Cardiac muscle cell (in vitro differentiated cells and primary cell): ENCODE data around the gene PBX1. TPM values are rescaled to one million over a fixed set of nuclear protein-coding genes. Genes with fewer than 3 reads are reported as not detected.

ENCODE experiments used
- DNase-seq, 2 donors: peaks; one replicate each; pipeline versions ENCODE4 v3.0.0 to v3.0.0-alpha.2; 2010 to 2017; ENCODE audit warnings: low read depth in 1 of 2, low spot score in 1 of 2
- H3K27ac ChIP-seq: fragments of 200-600 bp; sonication (generic); 2 replicates; pipeline ENCODE4 v1.5.1; 2016
- H3K27me3 ChIP-seq: fragments of 200-600 bp; sonication (generic); 2 replicates; pipeline ENCODE4 v1.6.0; 2016; ENCODE audit warnings: control low read depth
- H3K36me3 ChIP-seq: fragments of 200-600 bp; sonication (generic); 2 replicates; pipeline ENCODE4 v1.5.1; 2016; ENCODE audit warnings: control low read depth
- H3K4me1 ChIP-seq: fragments of 200-600 bp; sonication (generic); 2 replicates; pipeline ENCODE4 v1.8.1; 2017; ENCODE audit warnings: low read depth, mild to moderate bottlenecking, mixed run types
- H3K4me3 ChIP-seq: fragments of 200-600 bp; sonication (generic); 2 replicates; pipeline ENCODE4 v1.5.1; 2016; ENCODE audit warnings: mild to moderate bottlenecking
- H3K9me3 ChIP-seq: fragments of 200-600 bp; sonication (generic); 2 replicates; pipeline ENCODE4 v1.5.1; 2017; ENCODE audit warnings: low read depth, mild to moderate bottlenecking, control low read depth
- polyA plus RNA-seq: library from polyadenylated mRNA; unstranded; fragments of >200 nt; fragmentation: Nextera tagmentation; extraction: Ambion mirVana; gene quantifications from 2 replicates; pipeline ENCODE4 v1.2.1, GENCODE V29; 2016
- total RNA-seq: library from RNA; depleted of rRNA; stranded (reverse); fragments of >200 nt; gene quantifications from 2 replicates; pipeline ENCODE4 v1.2.3, GENCODE V29; 2016
- TF ChIP-seq, protein P1 (sequence below): IDR thresholded peaks from 2 replicates; pipeline ENCODE4 v1.5.1; 2012; ENCODE audit warnings: low read depth, mild to moderate bottlenecking, low read length

Gene PBX1
- total and polyA plus RNA-seq, 2 experiments from 2014 or later, result 43.5 to 182 TPM

DNA sequence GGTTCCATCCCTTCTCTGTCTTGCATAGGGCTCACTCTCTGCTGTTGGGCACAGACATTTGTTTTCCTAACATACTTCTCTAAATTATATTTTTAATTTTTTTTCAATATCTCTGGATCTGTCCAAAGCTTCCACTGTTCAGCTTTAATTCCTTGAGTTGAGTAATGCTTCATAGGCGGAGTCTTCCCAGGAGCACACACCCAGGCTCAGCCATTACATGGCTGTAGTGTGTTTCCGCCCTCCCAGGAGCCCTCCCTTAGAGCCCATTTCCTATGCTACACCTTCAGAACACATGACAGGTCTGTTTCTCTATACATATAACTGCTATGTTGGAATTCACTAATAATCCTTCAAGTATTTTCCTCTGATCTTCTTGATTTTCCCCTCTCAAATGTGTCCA, 297.4 kb downstream of the PBX1 start:
- Histone ChIP-seq H3K9me3 (no peaks in the 10 kb centered on the region), H3K27ac (peak overlapping the region; percentile 91), H3K36me3 (no peaks in the 10 kb centered on the region), H3K4me3 (no peak overlapping the region), H3K27me3 (no peaks in the 10 kb centered on the region), H3K4me1 (peaks cover 42% of the 10 kb centered on the region)
- DNase-seq, result no peak
- TF ChIP-seq, protein P1, sequence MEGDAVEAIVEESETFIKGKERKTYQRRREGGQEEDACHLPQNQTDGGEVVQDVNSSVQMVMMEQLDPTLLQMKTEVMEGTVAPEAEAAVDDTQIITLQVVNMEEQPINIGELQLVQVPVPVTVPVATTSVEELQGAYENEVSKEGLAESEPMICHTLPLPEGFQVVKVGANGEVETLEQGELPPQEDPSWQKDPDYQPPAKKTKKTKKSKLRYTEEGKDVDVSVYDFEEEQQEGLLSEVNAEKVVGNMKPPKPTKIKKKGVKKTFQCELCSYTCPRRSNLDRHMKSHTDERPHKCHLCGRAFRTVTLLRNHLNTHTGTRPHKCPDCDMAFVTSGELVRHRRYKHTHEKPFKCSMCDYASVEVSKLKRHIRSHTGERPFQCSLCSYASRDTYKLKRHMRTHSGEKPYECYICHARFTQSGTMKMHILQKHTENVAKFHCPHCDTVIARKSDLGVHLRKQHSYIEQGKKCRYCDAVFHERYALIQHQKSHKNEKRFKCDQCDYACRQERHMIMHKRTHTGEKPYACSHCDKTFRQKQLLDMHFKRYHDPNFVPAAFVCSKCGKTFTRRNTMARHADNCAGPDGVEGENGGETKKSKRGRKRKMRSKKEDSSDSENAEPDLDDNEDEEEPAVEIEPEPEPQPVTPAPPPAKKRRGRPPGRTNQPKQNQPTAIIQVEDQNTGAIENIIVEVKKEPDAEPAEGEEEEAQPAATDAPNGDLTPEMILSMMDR, result no peak

DNA sequence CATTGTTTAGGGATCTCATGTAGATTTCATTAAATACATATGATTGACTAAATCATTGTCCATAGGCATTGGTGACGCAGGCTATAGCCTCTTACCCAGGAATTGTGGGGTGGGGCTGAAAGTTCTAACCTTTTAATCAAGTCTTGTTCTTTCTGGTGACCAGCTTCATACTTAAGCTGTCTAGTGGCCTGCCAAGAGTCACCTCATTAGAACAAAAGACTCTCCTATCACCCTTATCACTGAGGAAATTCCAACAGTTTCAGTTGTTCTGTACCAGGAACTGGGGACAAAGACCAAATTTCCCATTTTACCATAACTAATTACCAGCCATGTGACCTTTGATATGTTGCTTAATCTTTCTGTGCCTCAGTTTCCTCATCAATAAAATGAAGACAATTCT, 298.5 kb downstream of the PBX1 start:
- Histone ChIP-seq H3K4me3 (no peak overlapping the region), H3K36me3 (no peaks in the 10 kb centered on the region), H3K4me1 (peaks cover 42% of the 10 kb centered on the region), H3K27me3 (no peaks in the 10 kb centered on the region), H3K27ac (peak overlapping the region; percentile 91), H3K9me3 (no peaks in the 10 kb centered on the region)
- TF ChIP-seq, protein P1, result no peak
- DNase-seq, result no peak

DNA sequence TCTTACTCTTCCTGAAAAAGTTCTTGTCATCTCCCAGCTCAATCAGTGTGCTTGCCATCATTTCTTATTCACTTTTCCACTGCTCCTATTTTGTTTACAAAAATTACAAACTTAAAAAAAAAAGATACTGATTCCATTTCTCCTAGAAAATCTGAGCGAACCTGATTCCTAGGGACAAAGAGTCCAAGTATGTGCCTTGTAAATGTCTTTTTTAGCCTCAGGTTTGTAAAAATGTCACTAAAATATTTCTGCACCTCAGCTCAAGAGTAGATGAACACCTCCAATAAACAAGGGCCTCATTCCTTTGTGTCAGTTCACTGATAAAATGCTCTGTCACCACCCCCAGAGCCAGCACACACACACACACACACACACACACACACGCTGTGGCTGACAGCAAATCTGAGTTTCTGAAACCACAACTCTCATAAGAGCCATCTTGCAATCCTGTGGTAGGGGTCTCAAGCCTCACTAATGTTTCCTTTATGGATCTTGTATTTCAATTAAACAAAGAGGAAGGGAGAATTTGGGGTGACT, 299.2 kb downstream of the PBX1 start:
- Histone ChIP-seq H3K36me3 (no peaks in the 10 kb centered on the region), H3K9me3 (no peaks in the 10 kb centered on the region), H3K27ac (peak overlapping the region; percentile 91), H3K4me1 (peaks cover 47% of the 10 kb centered on the region), H3K27me3 (no peaks in the 10 kb centered on the region), H3K4me3 (no peak overlapping the region)
- TF ChIP-seq, protein P1, result no peak
- peak; percentile 52 to 87 for DNase-seq

DNA sequence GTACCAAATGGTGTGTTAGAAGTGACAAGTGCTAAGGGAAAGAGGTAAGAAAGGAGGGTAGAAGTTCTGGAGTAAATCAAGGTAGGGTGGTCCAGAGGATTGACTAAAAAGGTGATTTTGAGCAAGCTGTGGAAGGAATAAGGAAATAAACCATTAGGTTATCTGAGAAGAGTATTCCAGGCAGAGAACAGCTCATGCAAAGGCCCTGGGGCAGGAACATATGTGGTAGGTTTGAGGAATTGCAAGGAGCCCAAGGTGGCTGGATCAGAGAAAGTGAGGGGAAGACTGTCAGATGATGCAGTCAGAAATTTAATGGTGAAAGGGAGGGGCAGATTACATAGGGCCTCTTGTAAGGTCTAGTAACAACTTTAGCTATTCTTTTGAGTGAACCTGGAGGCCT, 302.6 kb downstream of the PBX1 start:
- Histone ChIP-seq H3K27ac (no peak overlapping the region), H3K36me3 (no peaks in the 10 kb centered on the region), H3K4me1 (peaks cover 49% of the 10 kb centered on the region), H3K9me3 (no peaks in the 10 kb centered on the region), H3K4me3 (no peak overlapping the region), H3K27me3 (no peaks in the 10 kb centered on the region)
- DNase-seq, result no peak
- TF ChIP-seq, protein P1, result no peak

DNA sequence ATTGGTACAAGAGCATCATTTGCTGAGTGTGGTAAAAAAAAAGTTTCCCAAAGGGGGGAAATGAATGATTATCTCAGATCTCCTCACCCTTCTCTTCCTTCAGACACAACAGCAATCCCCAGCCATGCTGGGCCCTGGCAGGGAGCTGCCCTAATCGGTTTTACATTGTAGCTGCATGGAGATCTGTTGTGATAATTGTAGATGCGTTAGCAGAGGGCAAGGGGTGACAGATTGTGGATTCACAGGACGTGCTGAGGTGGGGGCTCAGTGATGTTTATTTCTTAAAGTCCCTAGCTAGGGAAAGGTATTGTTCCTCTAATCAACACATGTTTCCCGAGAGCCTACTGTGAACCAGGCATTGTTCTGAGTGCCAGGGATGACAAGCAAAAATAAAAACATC, 304.1 kb downstream of the PBX1 start:
- Histone ChIP-seq H3K27me3 (no peaks in the 10 kb centered on the region), H3K36me3 (no peaks in the 10 kb centered on the region), H3K4me1 (peaks cover 35% of the 10 kb centered on the region), H3K9me3 (no peaks in the 10 kb centered on the region), H3K27ac (no peak overlapping the region), H3K4me3 (no peak overlapping the region)
- TF ChIP-seq, protein P1, result no peak
- no peak for DNase-seq
